ENCODE results near the gene UBE2H. TPM values are rescaled to one million over a fixed set of nuclear protein-coding genes. Genes with fewer than 3 reads are reported as not detected.

UBE2H gene
- total and polyA plus RNA-seq, 10 of the 15 experiments (the other 5 are each of a cell fraction or from before 2014, with no cell fraction given) = 15.6 to 75.5 (median 32.8) TPM

- Histone ChIP-seq H2AFZ (ENCODE audit: control insufficient read depth, low read depth, low read length) (no peak overlapping the region), H3K36me3 (ENCODE audit: control insufficient read depth in 2 of 2, insufficient read depth in 2 of 2, low read length in 1 of 2) (no peaks in the 10 kb centered on the region), H3K4me1 (ENCODE audit: control insufficient read depth, insufficient read depth, low read length) (peaks cover 14% of the 10 kb centered on the region), H3K9ac (ENCODE audit: control insufficient read depth, insufficient read depth, low read length) (no peak overlapping the region), H3K27ac (ENCODE audit: control insufficient read depth, insufficient read depth) (no peak overlapping the region), H3K27me3 (replicated peaks in 1 of 2; ENCODE audit: control insufficient read depth in 2 of 2, insufficient read depth in 2 of 2, low read length in 1 of 2) (no peaks in the 10 kb centered on the region), H3K9me3 (replicated peaks; ENCODE audit: control insufficient read depth, insufficient read depth, low read length) (no peaks in the 10 kb centered on the region), H4K20me1 (ENCODE audit: control insufficient read depth, insufficient read depth) (no peaks in the 10 kb centered on the region), H3K4me2 (ENCODE audit: control insufficient read depth, insufficient read depth) (no peak overlapping the region), H3K4me3 (no peak overlapping the region), H3K79me2 (ENCODE audit: control insufficient read depth, insufficient read depth, low read length) (no peaks in the 10 kb centered on the region)
- in situ Hi-C loops (cut with MboI) (no loop called here), intact Hi-C loops (cut with micrococcal nuclease; ENCODE audit: unreplicated experiment) (no loop called here)
- BruUV-seq (replicated peaks) = no TSS peak
- DNase-seq (ENCODE audit: low read depth, low spot score) (no peak), FAIRE-seq (no peak), ATAC-seq (no peak)
- ChIA-PET SMC1A (ENCODE audit: uncharacterized antibody, unreplicated experiment) (interaction anchor here (0.7 to 1.4 kb wide), 2 partner anchors 13 to 60 kb away, joined by 3 to 7 read pairs; no protein-coding TSS in a partner anchor), RAD21 (ENCODE audit: unreplicated experiment) (interaction anchor here (1.0 kb wide), 1 partner anchor 625 kb away, joined by 3 read pairs; no protein-coding TSS in a partner anchor), POLR2A (interaction anchor here (0.6 to 1.1 kb wide), 2 partner anchors 74 to 298 kb away, joined by 3 to 4 read pairs; no protein-coding TSS in a partner anchor), CTCF (interaction anchor here (1.0 to 1.8 kb wide), 2 partner anchors 10 to 16 kb away, joined by 3 to 5 read pairs; no protein-coding TSS in a partner anchor)
- WGBS (ENCODE audit: insufficient coverage, insufficient replicate concordance, low lambda C conversion rate, missing lambda C conversion rate) = 59% methylated on average over 8 of the region's 8 CpGs
- TF ChIP-seq PBX3 (IDR thresholded peaks at IDR 0.05; ENCODE audit: insufficient replicate concordance, low read depth, low read length) (no peak), NFIC (IDR thresholded peaks at IDR 0.05; ENCODE audit: low read depth, low read length) (no peak), SMARCA5 (IDR thresholded peaks at IDR 0.05) (no peak), SMAD5 (IDR thresholded peaks at IDR 0.05; ENCODE audit: low read depth) (no peak), ATF7 (IDR thresholded peaks at IDR 0.05; ENCODE audit: low read depth) (no peak), PAX8 (IDR thresholded peaks at IDR 0.05) (no peak), POU2F2 (IDR thresholded peaks at IDR 0.05; ENCODE audit: borderline replicate concordance, low read depth, low read length) (no peak), ZNF217 (IDR thresholded peaks at IDR 0.05) (no peak), NR2C1 (IDR thresholded peaks at IDR 0.05) (no peak)
Measured at GRCh38 chr7:129993275-129993674, 40.5 kb upstream of the UBE2H start.

Data from GM12878 (cell line).